ENCODE measurements around the gene SORCS1. TPM values are rescaled to one million over a fixed set of nuclear protein-coding genes. Genes with fewer than 3 reads are reported as not detected.

The SORCS1 gene
- total RNA-seq, 1 experiment from 2014 or later, result not detected

DNA sequence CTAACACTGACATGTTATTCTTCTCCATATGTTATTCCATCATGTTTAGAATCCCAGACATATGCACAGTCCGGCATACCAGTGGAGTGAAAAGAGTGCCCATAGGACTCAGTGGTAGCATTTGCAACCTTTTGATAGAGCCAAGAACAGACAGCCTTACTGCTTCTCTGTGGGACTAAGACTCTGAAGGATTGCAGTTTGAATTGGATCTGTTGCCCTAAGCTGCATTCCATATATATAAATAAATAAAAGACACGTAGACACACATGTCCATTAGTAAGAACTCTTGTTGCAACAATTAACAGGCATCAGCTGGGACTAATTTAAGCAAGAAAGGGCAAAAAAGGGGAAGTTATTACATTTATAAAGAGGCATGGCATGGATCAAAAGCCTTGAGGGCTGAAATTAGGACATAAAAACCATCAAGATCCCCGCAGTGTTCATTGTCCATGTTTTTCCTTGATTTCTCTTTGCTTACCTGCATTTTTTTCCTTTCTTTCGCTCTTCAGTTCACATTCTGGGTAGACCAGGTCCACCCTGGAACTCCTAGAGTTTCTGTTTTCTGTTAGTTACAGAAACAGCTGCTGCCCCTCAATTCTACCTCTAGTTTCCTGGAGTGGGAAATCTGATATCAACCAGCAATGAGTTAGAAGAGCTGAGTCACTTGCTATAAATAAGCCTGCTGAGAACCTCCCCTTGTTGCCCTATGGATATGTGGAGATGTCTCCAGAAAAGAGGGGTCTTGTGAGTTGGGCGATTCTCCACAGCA, 132.4 kb downstream of the SORCS1 start:
- ChIA-PET POLR2A (no interaction called here), CTCF (no interaction called here)
- intact Hi-C loops (cut with micrococcal nuclease), result no loop called here

DNA sequence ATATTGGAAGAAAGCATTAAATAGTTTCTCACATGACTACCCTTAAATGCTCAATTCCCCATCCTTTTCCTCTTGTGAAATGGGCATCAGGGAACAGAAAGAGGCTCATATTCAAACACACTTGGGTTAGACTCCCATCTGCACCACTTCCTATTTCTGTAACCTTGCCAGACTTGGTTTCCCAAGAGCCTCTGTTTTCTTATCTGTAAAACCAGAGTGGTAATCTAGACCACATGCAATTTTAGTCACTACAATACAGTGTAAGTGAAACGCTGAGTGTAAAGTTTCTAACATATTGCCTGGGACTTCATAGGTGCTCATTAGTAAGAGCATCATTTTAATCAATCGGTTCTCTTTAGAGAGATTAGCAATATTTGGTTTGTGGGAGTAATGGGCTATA, 136.3 kb downstream of the SORCS1 start:
- RAD21 ChIA-PET (ENCODE audit: low non-redundant PET in 1 of 2, low total read pairs in 2 of 2, uncharacterized antibody in 2 of 2, unreplicated experiment in 2 of 2), result no interaction called here
- POLR2A ChIA-PET, result no interaction called here
- ATAC-seq (no peak), DNase-seq (ENCODE audit: low read depth, low spot score) (no peak)
- BruUV-seq (replicated peaks), result no TSS peak
- CTCF ChIA-PET, result no interaction called here
- Histone ChIP-seq H3K36me3 (ENCODE audit: control insufficient read depth in 1 of 2, insufficient read depth in 2 of 2, low read length in 2 of 2) (no peaks in the 10 kb centered on the region), H3K9ac (ENCODE audit: low read length) (no peak overlapping the region), H4K20me1 (ENCODE audit: insufficient read depth) (no peaks in the 10 kb centered on the region), H3K27me3 (ENCODE audit: insufficient read depth, low read length) (no peaks in the 10 kb centered on the region), H3K79me2 (ENCODE audit: insufficient read depth, low read length) (no peaks in the 10 kb centered on the region), H3K4me2 (ENCODE audit: low read length) (no peak overlapping the region), H3K4me3 (replicated peaks in 1 of 2; ENCODE audit: low read depth in 1 of 2, low read length in 2 of 2) (no peak overlapping the region), H3K9me3 (ENCODE audit: control insufficient read depth in 1 of 2, insufficient read depth in 1 of 2, low read depth in 1 of 2, low read length in 2 of 2) (peaks cover 36 to 37% of the 10 kb centered on the region in 2 experiments; a peak in 3 of 4 replicates), H3K4me1 (ENCODE audit: control insufficient read depth in 1 of 2, insufficient read depth in 2 of 2, low read length in 2 of 2) (no peaks in the 10 kb centered on the region), H3K27ac (ENCODE audit: low read depth, low read length) (no peak overlapping the region), H3K9me2 (ENCODE audit: insufficient read depth) (no peaks in the 10 kb centered on the region), H2AFZ (ENCODE audit: low read depth, low read length, poor library complexity, severe bottlenecking) (no peak overlapping the region)
- TF ChIP-seq, protein P1, sequence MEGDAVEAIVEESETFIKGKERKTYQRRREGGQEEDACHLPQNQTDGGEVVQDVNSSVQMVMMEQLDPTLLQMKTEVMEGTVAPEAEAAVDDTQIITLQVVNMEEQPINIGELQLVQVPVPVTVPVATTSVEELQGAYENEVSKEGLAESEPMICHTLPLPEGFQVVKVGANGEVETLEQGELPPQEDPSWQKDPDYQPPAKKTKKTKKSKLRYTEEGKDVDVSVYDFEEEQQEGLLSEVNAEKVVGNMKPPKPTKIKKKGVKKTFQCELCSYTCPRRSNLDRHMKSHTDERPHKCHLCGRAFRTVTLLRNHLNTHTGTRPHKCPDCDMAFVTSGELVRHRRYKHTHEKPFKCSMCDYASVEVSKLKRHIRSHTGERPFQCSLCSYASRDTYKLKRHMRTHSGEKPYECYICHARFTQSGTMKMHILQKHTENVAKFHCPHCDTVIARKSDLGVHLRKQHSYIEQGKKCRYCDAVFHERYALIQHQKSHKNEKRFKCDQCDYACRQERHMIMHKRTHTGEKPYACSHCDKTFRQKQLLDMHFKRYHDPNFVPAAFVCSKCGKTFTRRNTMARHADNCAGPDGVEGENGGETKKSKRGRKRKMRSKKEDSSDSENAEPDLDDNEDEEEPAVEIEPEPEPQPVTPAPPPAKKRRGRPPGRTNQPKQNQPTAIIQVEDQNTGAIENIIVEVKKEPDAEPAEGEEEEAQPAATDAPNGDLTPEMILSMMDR (IDR thresholded peaks at IDR 0.05 in 2 of 3, conservative IDR thresholded peaks at IDR 0.05 in 1 of 3; ENCODE audit: borderline replicate concordance in 1 of 3, insufficient read depth in 1 of 3, low read depth in 2 of 3, low read length in 2 of 3), result no peak
- TF ChIP-seq SIN3A (IDR thresholded peaks at IDR 0.05; ENCODE audit: low read depth) (no peak), RAD21 (IDR thresholded peaks at IDR 0.05; ENCODE audit: low read depth) (no peak), YY1 (IDR thresholded peaks at IDR 0.05; ENCODE audit: extremely low read depth, insufficient replicate concordance, low read depth, low read length) (no peak), CBX3 (IDR thresholded peaks at IDR 0.05; ENCODE audit: low read depth) (no peak), ELF1 (IDR thresholded peaks at IDR 0.05; ENCODE audit: borderline replicate concordance, low read depth) (no peak), ZFX (IDR thresholded peaks at IDR 0.05) (no peak), TCF7L2 (IDR thresholded peaks at IDR 0.05; ENCODE audit: borderline replicate concordance, extremely low read depth, insufficient read depth, insufficient read length) (no peak), FOSL1 (IDR thresholded peaks at IDR 0.05; ENCODE audit: low read depth) (no peak), ZNF274 (IDR thresholded peaks at IDR 0.05; ENCODE audit: low read depth, low read length) (no peak)
- TF ChIP-seq, protein P2, sequence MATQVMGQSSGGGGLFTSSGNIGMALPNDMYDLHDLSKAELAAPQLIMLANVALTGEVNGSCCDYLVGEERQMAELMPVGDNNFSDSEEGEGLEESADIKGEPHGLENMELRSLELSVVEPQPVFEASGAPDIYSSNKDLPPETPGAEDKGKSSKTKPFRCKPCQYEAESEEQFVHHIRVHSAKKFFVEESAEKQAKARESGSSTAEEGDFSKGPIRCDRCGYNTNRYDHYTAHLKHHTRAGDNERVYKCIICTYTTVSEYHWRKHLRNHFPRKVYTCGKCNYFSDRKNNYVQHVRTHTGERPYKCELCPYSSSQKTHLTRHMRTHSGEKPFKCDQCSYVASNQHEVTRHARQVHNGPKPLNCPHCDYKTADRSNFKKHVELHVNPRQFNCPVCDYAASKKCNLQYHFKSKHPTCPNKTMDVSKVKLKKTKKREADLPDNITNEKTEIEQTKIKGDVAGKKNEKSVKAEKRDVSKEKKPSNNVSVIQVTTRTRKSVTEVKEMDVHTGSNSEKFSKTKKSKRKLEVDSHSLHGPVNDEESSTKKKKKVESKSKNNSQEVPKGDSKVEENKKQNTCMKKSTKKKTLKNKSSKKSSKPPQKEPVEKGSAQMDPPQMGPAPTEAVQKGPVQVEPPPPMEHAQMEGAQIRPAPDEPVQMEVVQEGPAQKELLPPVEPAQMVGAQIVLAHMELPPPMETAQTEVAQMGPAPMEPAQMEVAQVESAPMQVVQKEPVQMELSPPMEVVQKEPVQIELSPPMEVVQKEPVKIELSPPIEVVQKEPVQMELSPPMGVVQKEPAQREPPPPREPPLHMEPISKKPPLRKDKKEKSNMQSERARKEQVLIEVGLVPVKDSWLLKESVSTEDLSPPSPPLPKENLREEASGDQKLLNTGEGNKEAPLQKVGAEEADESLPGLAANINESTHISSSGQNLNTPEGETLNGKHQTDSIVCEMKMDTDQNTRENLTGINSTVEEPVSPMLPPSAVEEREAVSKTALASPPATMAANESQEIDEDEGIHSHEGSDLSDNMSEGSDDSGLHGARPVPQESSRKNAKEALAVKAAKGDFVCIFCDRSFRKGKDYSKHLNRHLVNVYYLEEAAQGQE (IDR thresholded peaks at IDR 0.05; ENCODE audit: low read depth), result no peak
- TF ChIP-seq, protein P3, sequence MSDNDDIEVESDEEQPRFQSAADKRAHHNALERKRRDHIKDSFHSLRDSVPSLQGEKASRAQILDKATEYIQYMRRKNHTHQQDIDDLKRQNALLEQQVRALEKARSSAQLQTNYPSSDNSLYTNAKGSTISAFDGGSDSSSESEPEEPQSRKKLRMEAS (IDR thresholded peaks at IDR 0.05), result no peak
- TF ChIP-seq, protein P4, sequence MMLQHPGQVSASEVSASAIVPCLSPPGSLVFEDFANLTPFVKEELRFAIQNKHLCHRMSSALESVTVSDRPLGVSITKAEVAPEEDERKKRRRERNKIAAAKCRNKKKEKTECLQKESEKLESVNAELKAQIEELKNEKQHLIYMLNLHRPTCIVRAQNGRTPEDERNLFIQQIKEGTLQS (IDR thresholded peaks at IDR 0.05), result no peak
- intact Hi-C loops (cut with micrococcal nuclease), result no loop called here

More for the DNA sequence above, 132.4 kb downstream of the SORCS1 start:
- no peak overlapping the region for H3K4me3 ChIP-seq (replicated peaks in 1 of 2; ENCODE audit: low read depth in 1 of 2, low read length in 2 of 2)
- RAD21 ChIA-PET (ENCODE audit: low non-redundant PET in 1 of 2, low total read pairs in 2 of 2, uncharacterized antibody in 2 of 2, unreplicated experiment in 2 of 2), result no interaction called here
- BruUV-seq (replicated peaks), result no TSS peak
- H3K4me1 ChIP-seq (ENCODE audit: control insufficient read depth in 1 of 2, insufficient read depth in 2 of 2, low read length in 2 of 2), result no peaks in the 10 kb centered on the region
- no peaks in the 10 kb centered on the region for H3K27me3 ChIP-seq (ENCODE audit: insufficient read depth, low read length)
- H3K9me2 ChIP-seq (ENCODE audit: insufficient read depth), result no peaks in the 10 kb centered on the region
- peaks cover 38 to 41% of the 10 kb centered on the region in 2 experiments; a peak in 3 of 4 replicates for H3K9me3 ChIP-seq (ENCODE audit: control insufficient read depth in 1 of 2, insufficient read depth in 1 of 2, low read depth in 1 of 2, low read length in 2 of 2)
- H4K20me1 ChIP-seq (ENCODE audit: insufficient read depth), result no peaks in the 10 kb centered on the region
- no peaks in the 10 kb centered on the region for H3K36me3 ChIP-seq (ENCODE audit: control insufficient read depth in 1 of 2, insufficient read depth in 2 of 2, low read length in 2 of 2)
- no peak overlapping the region for H3K4me2 ChIP-seq (ENCODE audit: low read length)
- no peak overlapping the region for H3K9ac ChIP-seq (ENCODE audit: low read length)
- H2AFZ ChIP-seq (ENCODE audit: low read depth, low read length, poor library complexity, severe bottlenecking), result no peak overlapping the region
- no peaks in the 10 kb centered on the region for H3K79me2 ChIP-seq (ENCODE audit: insufficient read depth, low read length)
- no peak for ATAC-seq
- H3K27ac ChIP-seq (ENCODE audit: low read depth, low read length), result no peak overlapping the region
- TF ChIP-seq EZH2phosphoT487 (IDR thresholded peaks at IDR 0.05; ENCODE audit: borderline replicate concordance), result no peak
- no peak for TF ChIP-seq POLR2A (IDR thresholded peaks at IDR 0.05; ENCODE audit: borderline replicate concordance, extremely low read depth, insufficient read depth, insufficient read length)
- DNase-seq (ENCODE audit: low read depth, low spot score), result no peak

Data from HCT116 (cell line).